Endothelial cell of umbilical vein (primary cell): ENCODE data around the gene CIROP. TPM values are rescaled to one million over a fixed set of nuclear protein-coding genes. Genes with fewer than 3 reads are reported as not detected.

Experiments
- BruUV-seq: library from RNA; stranded (reverse); fragments of 400-500 nt; replicated peaks from 2 replicates; lab custom pipeline; 2021; lab: Mats Ljungman, UMichigan
- CTCF ChIA-PET: fragments of 300-600, 350-600 bp; sonication (Branson Sonifier 250); formaldehyde crosslinking; loops from one replicate; lab custom pipeline; 2021; ENCODE audit warnings: antibody characterized with exemption, inconsistent platforms; lab: Charles Lee
- POLR2A ChIA-PET: fragments of 300-600, 350-600 bp; sonication (Branson Sonifier 250); formaldehyde crosslinking; loops from one replicate; lab custom pipeline; 2021; ENCODE audit warnings: antibody characterized with exemption, inconsistent platforms; lab: Charles Lee
- DNase-seq: peaks from one replicate; pipeline ENCODE4 v3.0.0-alpha.2; 2011; ENCODE audit warnings: low read depth, low spot score
- FAIRE-seq: peaks from 2 replicates; lab custom pipeline; 2011; peaks lifted over from hg19 to GRCh38; lab: Jason Lieb, UNC
- H2AFZ ChIP-seq: 2 replicates; pipeline ENCODE4 v1.6.0; 2012; ENCODE audit warnings: low read depth, low read length, control low read depth, inconsistent platforms
- H3K27ac ChIP-seq: 2 replicates; pipeline ENCODE4 v1.5.1; 2011; ENCODE audit warnings: low read depth, mild to moderate bottlenecking, control low read depth, low read length, moderate library complexity; ENCODE audit not compliant: insufficient read depth
- H3K27me3 ChIP-seq, 2 experiments: 2 replicates each; pipeline versions ENCODE4 v1.6.0 to v1.6.1; 2011; ENCODE audit warnings: low read length in 2 of 2, mixed read lengths in 1 of 2; ENCODE audit not compliant: control insufficient read depth in 2 of 2, insufficient read depth in 2 of 2
- H3K36me3 ChIP-seq, 2 experiments: 2 replicates in 1 of 2; 3 replicates in 1 of 2; pipeline ENCODE4 v1.5.1; 2011; ENCODE audit warnings: low read length in 2 of 2, mild to moderate bottlenecking in 1 of 2, moderate library complexity in 1 of 2; ENCODE audit not compliant: control insufficient read depth in 2 of 2, insufficient read depth in 2 of 2; ENCODE audit errors: extremely low read depth in 1 of 2
- H3K4me1 ChIP-seq: 3 replicates; pipeline ENCODE4 v1.5.1; 2011; ENCODE audit warnings: mild to moderate bottlenecking, low read length; ENCODE audit not compliant: control insufficient read depth, insufficient read depth; ENCODE audit errors: extremely low read depth
- H3K4me2 ChIP-seq: 2 replicates; pipeline ENCODE4 v1.6.1; 2011; ENCODE audit warnings: low read length, control low read depth, mixed read lengths; ENCODE audit not compliant: insufficient read depth
- H3K4me3 ChIP-seq, 3 experiments: fragments of 200-600 bp in 1 of 3; sonication (generic), shearing (Covaris generic) in 1 of 3; replicated peaks in 1 of 3; 2 replicates each; pipeline ENCODE4 v1.5.1; 2011 to 2016; ENCODE audit warnings: control low read depth in 3 of 3, low read length in 3 of 3, mild to moderate bottlenecking in 2 of 3, inconsistent platforms in 1 of 3, low read depth in 1 of 3, moderate library complexity in 1 of 3; ENCODE audit not compliant: insufficient read depth in 1 of 3
- H3K79me2 ChIP-seq: 2 replicates; pipeline ENCODE4 v1.6.0; 2012; ENCODE audit warnings: low read length, inconsistent platforms; ENCODE audit not compliant: control insufficient read depth, insufficient read depth
- H3K9ac ChIP-seq: replicated peaks from 2 replicates; pipeline ENCODE3; 2011; ENCODE audit warnings: low read length, control low read depth; ENCODE audit not compliant: insufficient read depth; ENCODE audit errors: extremely low read depth
- H3K9me1 ChIP-seq: replicated peaks from 3 replicates; pipeline ENCODE4 v1.6.0; 2011; ENCODE audit warnings: mild to moderate bottlenecking, low read length; ENCODE audit not compliant: control insufficient read depth, insufficient read depth; ENCODE audit errors: extremely low read depth
- H3K9me3 ChIP-seq: replicated peaks from 2 replicates; pipeline ENCODE4 v1.5.1; 2012; ENCODE audit warnings: low read length, inconsistent platforms; ENCODE audit not compliant: control insufficient read depth, insufficient read depth
- H4K20me1 ChIP-seq: replicated peaks from 2 replicates; pipeline ENCODE3; 2011; ENCODE audit warnings: mild to moderate bottlenecking, low read length; ENCODE audit not compliant: control insufficient read depth, insufficient read depth; ENCODE audit errors: extremely low read depth
- EZH2 ChIP-seq: IDR thresholded peaks from 2 replicates; pipeline ENCODE4 v1.6.1; 2012; ENCODE audit warnings: borderline replicate concordance, low read depth, mild to moderate bottlenecking, moderate library complexity, low read length, inconsistent platforms; ENCODE audit not compliant: severe bottlenecking
- FOS ChIP-seq: IDR thresholded peaks from 2 replicates; pipeline ENCODE4 v1.6.1; 2011; ENCODE audit warnings: mild to moderate bottlenecking, low read length, moderate library complexity, borderline replicate concordance; ENCODE audit not compliant: insufficient read depth
- GATA2 ChIP-seq: IDR thresholded peaks from 2 replicates; pipeline ENCODE4 v1.7.0; 2011; ENCODE audit warnings: low read depth, mild to moderate bottlenecking, moderate library complexity, mixed read lengths, low read length; ENCODE audit not compliant: insufficient read length, insufficient read depth
- JUN ChIP-seq: IDR thresholded peaks from 2 replicates; pipeline ENCODE4 v1.6.1; 2011; ENCODE audit warnings: borderline replicate concordance, low read depth; ENCODE audit not compliant: insufficient read length, insufficient read depth
- MYC ChIP-seq: IDR thresholded peaks from one replicate; pipeline ENCODE4 v1.6.1; 2011; ENCODE audit warnings: mild to moderate bottlenecking, low read depth, low read length
- POLR2A ChIP-seq: IDR thresholded peaks from 2 replicates; pipeline ENCODE4 v1.6.1; 2012; ENCODE audit warnings: low read depth, mild to moderate bottlenecking, control low read depth, low read length
- POLR2AphosphoS5 ChIP-seq: IDR thresholded peaks from 2 replicates; pipeline ENCODE4 v1.6.1; 2012; ENCODE audit warnings: low read depth, mild to moderate bottlenecking, control low read depth, low read length, moderate library complexity; ENCODE audit not compliant: insufficient read depth
- dilution Hi-C: fragments of 300-500 bp; cut with MboI; formaldehyde crosslinking; loops from one replicate; pipeline ENCODE4 v1.15.0; 2019; ENCODE audit warnings: low sequenced_read_pairs; ENCODE audit not compliant: extremely low pct_ligation_motif_present
- intact Hi-C: fragments of 100-400 bp; cut with micrococcal nuclease; formaldehyde crosslinking; loops from one replicate; pipeline ENCODE4 v1.10.0; 2022
- polyA plus RNA-seq, 4 experiments: library from polyadenylated mRNA; depleted of rRNA in 3 of 4; stranded (reverse) in 3 of 4; unstranded in 1 of 4; fragments of >200 nt; gene quantifications; 2 replicates each; pipeline versions ENCODE4 v1.2.1 to v1.2.3, GENCODE V29; 2011 to 2012; ENCODE audit warnings: missing spikeins in 1 of 4
- total RNA-seq: library from RNA; stranded (reverse); gene quantifications from 2 replicates; pipeline ENCODE4 v1.2.3, GENCODE V29; 2021
- TF ChIP-seq, protein P1 (sequence below), 2 donors: IDR thresholded peaks; 1 replicate in 1 of 2; 2 replicates in 1 of 2; pipeline ENCODE4 v1.5.1; 2011; ENCODE audit warnings: low read length in 2 of 2, mild to moderate bottlenecking in 2 of 2, moderate library complexity in 2 of 2, control low read depth in 1 of 2, inconsistent platforms in 1 of 2, low read depth in 1 of 2; ENCODE audit not compliant: insufficient read depth in 1 of 2; ENCODE audit errors: extremely low read depth in 1 of 2
- TF ChIP-seq, protein P2 (sequence below): IDR thresholded peaks from 2 replicates; pipeline ENCODE4 v1.6.1; 2011; ENCODE audit not compliant: insufficient read depth, insufficient read length

Gene CIROP
- total and polyA plus RNA-seq, 2 donors (not counting 3 experiments of a cell fraction or from before 2014, with no cell fraction given), result not detected

DNA sequence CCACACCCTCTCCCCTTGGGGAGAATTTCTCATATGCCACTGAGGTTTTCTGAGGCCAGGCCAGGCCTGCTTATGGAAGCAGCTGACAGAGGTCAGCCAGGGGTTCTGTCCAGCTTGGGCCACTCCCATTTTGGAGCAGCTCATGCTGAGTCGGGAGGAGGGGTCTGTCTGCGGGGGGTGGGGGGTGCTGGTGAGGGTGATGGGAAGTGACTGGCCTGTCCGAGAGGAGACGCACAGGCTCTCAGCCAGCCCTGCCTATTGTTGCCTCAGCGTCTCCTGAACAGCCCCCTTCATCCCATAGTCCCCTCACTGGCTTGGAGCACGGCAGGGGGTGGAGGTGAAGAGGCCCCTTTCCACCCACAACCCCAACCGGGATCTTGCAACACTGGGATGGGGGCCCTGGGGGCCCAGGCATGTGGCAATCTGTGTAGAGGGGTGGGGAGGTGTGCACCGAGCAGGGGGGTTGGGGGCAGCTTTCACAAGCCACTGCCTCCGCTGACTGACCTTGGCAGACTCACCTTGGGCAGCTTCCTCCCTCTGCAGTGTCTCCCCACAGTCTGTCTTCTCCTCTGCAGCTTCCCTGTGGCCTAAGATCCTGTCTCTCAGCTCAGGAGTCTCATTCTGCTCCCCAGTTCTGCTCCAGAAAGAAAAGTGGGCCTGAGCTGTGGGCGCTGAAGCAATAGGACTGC, 8.8 kb upstream of the CIROP start:
- Histone ChIP-seq H3K27me3 (peaks cover 9 to 10% of the 10 kb centered on the region in 2 experiments), H3K36me3 (no peaks in the 10 kb centered on the region), H3K4me2 (no peak overlapping the region), H3K9me1 (no peaks in the 10 kb centered on the region), H4K20me1 (no peaks in the 10 kb centered on the region), H3K9me3 (no peaks in the 10 kb centered on the region), H3K79me2 (no peaks in the 10 kb centered on the region), H2AFZ (no peak overlapping the region), H3K9ac (no peak overlapping the region), H3K4me1 (peaks cover 13% of the 10 kb centered on the region), H3K27ac (no peak overlapping the region), H3K4me3 (no peak overlapping the region)
- intact Hi-C loops (no loop called here), dilution Hi-C loops (no loop called here)
- no peak for DNase-seq
- BruUV-seq, result no TSS peak
- POLR2A ChIA-PET, result no interaction called here
- TF ChIP-seq GATA2 (no peak), POLR2A (no peak), POLR2AphosphoS5 (no peak), JUN (no peak), EZH2 (no peak), MYC (no peak), FOS (no peak)
- TF ChIP-seq, protein P1, sequence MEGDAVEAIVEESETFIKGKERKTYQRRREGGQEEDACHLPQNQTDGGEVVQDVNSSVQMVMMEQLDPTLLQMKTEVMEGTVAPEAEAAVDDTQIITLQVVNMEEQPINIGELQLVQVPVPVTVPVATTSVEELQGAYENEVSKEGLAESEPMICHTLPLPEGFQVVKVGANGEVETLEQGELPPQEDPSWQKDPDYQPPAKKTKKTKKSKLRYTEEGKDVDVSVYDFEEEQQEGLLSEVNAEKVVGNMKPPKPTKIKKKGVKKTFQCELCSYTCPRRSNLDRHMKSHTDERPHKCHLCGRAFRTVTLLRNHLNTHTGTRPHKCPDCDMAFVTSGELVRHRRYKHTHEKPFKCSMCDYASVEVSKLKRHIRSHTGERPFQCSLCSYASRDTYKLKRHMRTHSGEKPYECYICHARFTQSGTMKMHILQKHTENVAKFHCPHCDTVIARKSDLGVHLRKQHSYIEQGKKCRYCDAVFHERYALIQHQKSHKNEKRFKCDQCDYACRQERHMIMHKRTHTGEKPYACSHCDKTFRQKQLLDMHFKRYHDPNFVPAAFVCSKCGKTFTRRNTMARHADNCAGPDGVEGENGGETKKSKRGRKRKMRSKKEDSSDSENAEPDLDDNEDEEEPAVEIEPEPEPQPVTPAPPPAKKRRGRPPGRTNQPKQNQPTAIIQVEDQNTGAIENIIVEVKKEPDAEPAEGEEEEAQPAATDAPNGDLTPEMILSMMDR (IDR thresholded peaks at IDR 0.05; ENCODE audit: extremely low read depth in 1 of 2, insufficient read depth in 1 of 2, low read depth in 1 of 2, low read length in 2 of 2), result no peak
- TF ChIP-seq, protein P2, sequence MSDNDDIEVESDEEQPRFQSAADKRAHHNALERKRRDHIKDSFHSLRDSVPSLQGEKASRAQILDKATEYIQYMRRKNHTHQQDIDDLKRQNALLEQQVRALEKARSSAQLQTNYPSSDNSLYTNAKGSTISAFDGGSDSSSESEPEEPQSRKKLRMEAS, result no peak
- CTCF ChIA-PET, result interaction anchor here (0.6 to 6.7 kb wide), 5 partner anchors 36 to 126 kb away, joined by 3 to 141 read pairs (median 69); no protein-coding TSS in a partner anchor
- no peak for FAIRE-seq
